Measurements from ENCODE around the gene C2orf80. TPM values are rescaled to one million over a fixed set of nuclear protein-coding genes. Genes with fewer than 3 reads are reported as not detected.

C2orf80 gene
- total RNA-seq, 4 donors from 2014 or later = not detected

GRCh38 chr2:208207769-208208168 lies 17.9 kb upstream of the C2orf80 start:
- H3K36me3 ChIP-seq = no peaks in the 10 kb centered on the region
- no peak overlapping the region for H3K27ac ChIP-seq
- no peak overlapping the region for H3K4me3 ChIP-seq
- H3K27me3 ChIP-seq = no peaks in the 10 kb centered on the region
- no peaks in the 10 kb centered on the region for H3K9me3 ChIP-seq
- TF ChIP-seq POLR2A (IDR thresholded peaks at IDR 0.05) (no peak), CTCF (IDR thresholded peaks at IDR 0.05) (no peak), POLR2AphosphoS5 (IDR thresholded peaks at IDR 0.05) (no peak)
- WGBS, 2 donors (ENCODE audit: low coverage in 1 of 2) = 82 to 84% methylated on average over 3 of the region's 3 CpGs
- no peak for ATAC-seq
- no peaks in the 10 kb centered on the region for H3K4me1 ChIP-seq

- ATAC-seq = no peak
Observed at GRCh38 chr2:208204166-208204565, 14.3 kb upstream of the C2orf80 start.

GRCh38 chr2:208195531-208195930 lies 5.7 kb upstream of the C2orf80 start:
- Histone ChIP-seq H3K9me3 (no peaks in the 10 kb centered on the region), H3K36me3 (no peaks in the 10 kb centered on the region), H3K4me3 (no peak overlapping the region), H3K27me3 (no peaks in the 10 kb centered on the region), H3K4me1 (no peaks in the 10 kb centered on the region), H3K27ac (no peak overlapping the region)
- TF ChIP-seq EP300 (IDR thresholded peaks at IDR 0.05) (no peak), CTCF (IDR thresholded peaks at IDR 0.05) (no peak), POLR2A (IDR thresholded peaks at IDR 0.05) (no peak), POLR2AphosphoS5 (IDR thresholded peaks at IDR 0.05) (no peak)
- ATAC-seq = no peak
- 79 to 88% methylated on average over 3 of the region's 3 CpGs for WGBS, 2 donors (ENCODE audit: low coverage in 1 of 2)

More at GRCh38 chr2:208204166-208204565, 14.3 kb upstream of the C2orf80 start:
- 51 to 74% methylated on average over 5 of the region's 5 CpGs for WGBS, 2 donors (ENCODE audit: low coverage in 1 of 2)
- no peaks in the 10 kb centered on the region for H3K36me3 ChIP-seq
- no peak overlapping the region for H3K27ac ChIP-seq
- TF ChIP-seq CTCF (IDR thresholded peaks at IDR 0.05) (no peak), POLR2AphosphoS5 (IDR thresholded peaks at IDR 0.05) (no peak), EP300 (IDR thresholded peaks at IDR 0.05) (no peak), POLR2A (IDR thresholded peaks at IDR 0.05) (no peak)
- H3K4me1 ChIP-seq = no peaks in the 10 kb centered on the region
- H3K9me3 ChIP-seq = no peaks in the 10 kb centered on the region
- no peaks in the 10 kb centered on the region for H3K27me3 ChIP-seq
- H3K4me3 ChIP-seq = no peak overlapping the region

- H3K36me3 ChIP-seq = no peaks in the 10 kb centered on the region
- ATAC-seq = no peak
- H3K4me3 ChIP-seq = no peak overlapping the region
- no peaks in the 10 kb centered on the region for H3K4me1 ChIP-seq
- H3K27ac ChIP-seq = no peak overlapping the region
- no peaks in the 10 kb centered on the region for H3K9me3 ChIP-seq
- TF ChIP-seq EP300 (IDR thresholded peaks at IDR 0.05) (no peak), POLR2AphosphoS5 (IDR thresholded peaks at IDR 0.05) (no peak)
- peaks cover 10% of the 10 kb centered on the region for H3K27me3 ChIP-seq
- 89 to 93% methylated on average over 5 of the region's 8 CpGs for WGBS, 2 donors (ENCODE audit: low coverage in 1 of 2)
Observed at GRCh38 chr2:208192611-208193236, 2.9 kb upstream of the C2orf80 start.

- 52 to 70% methylated on average over 5 of the region's 5 CpGs for WGBS, 2 donors (ENCODE audit: low coverage in 1 of 2)
- no peaks in the 10 kb centered on the region for H3K4me1 ChIP-seq
- no peak for ATAC-seq
- H3K4me3 ChIP-seq = no peak overlapping the region
- no peaks in the 10 kb centered on the region for H3K9me3 ChIP-seq
- no peaks in the 10 kb centered on the region for H3K36me3 ChIP-seq
- no peak overlapping the region for H3K27ac ChIP-seq
- peaks cover 20% of the 10 kb centered on the region for H3K27me3 ChIP-seq
- TF ChIP-seq POLR2A (IDR thresholded peaks at IDR 0.05) (no peak), CTCF (IDR thresholded peaks at IDR 0.05) (no peak), POLR2AphosphoS5 (IDR thresholded peaks at IDR 0.05) (no peak), EP300 (IDR thresholded peaks at IDR 0.05) (no peak)
Observed at GRCh38 chr2:208189069-208189809, 591 bp downstream of the C2orf80 start.

All from gastroesophageal sphincter (tissue), 4 donors.